Calu3 (cell line): ENCODE measurements around the gene NRP1. TPM values are rescaled to one million over a fixed set of nuclear protein-coding genes. Genes with fewer than 3 reads are reported as not detected.

ENCODE experiments used
- BruUV-seq: library from RNA; stranded (reverse); fragments of 400-500 nt; replicated peaks from 2 replicates; lab custom pipeline; 2021; lab: Mats Ljungman, UMichigan
- CTCF ChIA-PET: fragments of 300-600 bp; sonication (Branson Sonifier 250); formaldehyde crosslinking; loops from one replicate; lab custom pipeline; 2022; ENCODE audit warnings: antibody characterized with exemption; lab: Charles Lee
- DNase-seq: peaks from one replicate; pipeline ENCODE4 v3.0.0; 2022
- H3K27ac Mint-ChIP-seq: one replicate; pipeline ENCODE4 v1.8.0; 2022; ENCODE audit warnings: mixed read lengths; ENCODE audit not compliant: unreplicated experiment
- H3K27me3 Mint-ChIP-seq: one replicate; pipeline ENCODE4 v1.8.0; 2022; ENCODE audit warnings: mixed read lengths; ENCODE audit not compliant: unreplicated experiment
- H3K36me3 Mint-ChIP-seq: one replicate; pipeline ENCODE4 v1.8.0; 2022; ENCODE audit warnings: mild to moderate bottlenecking, moderate library complexity, mixed read lengths; ENCODE audit not compliant: insufficient read depth, unreplicated experiment
- H3K4me1 Mint-ChIP-seq: one replicate; pipeline ENCODE4 v1.8.0; 2022; ENCODE audit warnings: mild to moderate bottlenecking, low read depth, mixed read lengths; ENCODE audit not compliant: unreplicated experiment
- H3K4me3 Mint-ChIP-seq: one replicate; pipeline ENCODE4 v1.8.0; 2022; ENCODE audit warnings: mild to moderate bottlenecking, low read depth, moderate library complexity, mixed read lengths; ENCODE audit not compliant: unreplicated experiment
- H3K9me3 Mint-ChIP-seq: one replicate; pipeline ENCODE4 v1.8.0; 2022; ENCODE audit warnings: low read depth, mixed read lengths; ENCODE audit not compliant: unreplicated experiment
- CTCF ChIP-seq: fragments of 200-600 bp; IDR thresholded peaks from one replicate; pipeline ENCODE4 v1.8.0; 2022; ENCODE audit warnings: antibody characterized with exemption; ENCODE audit not compliant: unreplicated experiment
- intact Hi-C: fragments of 100-400 bp; cut with micrococcal nuclease; formaldehyde crosslinking; loops from one replicate; pipeline ENCODE4 v1.10.0; 2022; ENCODE audit not compliant: unreplicated experiment
- total RNA-seq: library from RNA; stranded (reverse); gene quantifications from 2 replicates; pipeline ENCODE4 v1.2.3, GENCODE V29; 2022

Gene NRP1
- total RNA-seq, 1 experiment from 2014 or later: 96.3 TPM

- DNase-seq: peak; percentile 37
- Mint-ChIP-seq H3K4me3 (peak overlapping the region; percentile 85), H3K27ac (peak overlapping the region; percentile 90), H3K27me3 (no peaks in the 10 kb centered on the region), H3K9me3 (no peaks in the 10 kb centered on the region), H3K36me3 (peaks cover 80% of the 10 kb centered on the region), H3K4me1 (peaks cover 24% of the 10 kb centered on the region)
- no peak for TF ChIP-seq CTCF
- no TSS peak for BruUV-seq
- CTCF ChIA-PET: interaction anchor here (0.7 to 0.9 kb wide), 2 partner anchors 69 to 233 kb away, joined by 3 read pairs; no protein-coding TSS in a partner anchor
- intact Hi-C loops: loop anchor here (2.0 to 10.0 kb wide), 7 partner anchors 136 to 1304 kb away; no protein-coding TSS in a partner anchor
Observed at GRCh38 chr10:33333260-33334101, 986 bp downstream of the NRP1 start.

DNA sequence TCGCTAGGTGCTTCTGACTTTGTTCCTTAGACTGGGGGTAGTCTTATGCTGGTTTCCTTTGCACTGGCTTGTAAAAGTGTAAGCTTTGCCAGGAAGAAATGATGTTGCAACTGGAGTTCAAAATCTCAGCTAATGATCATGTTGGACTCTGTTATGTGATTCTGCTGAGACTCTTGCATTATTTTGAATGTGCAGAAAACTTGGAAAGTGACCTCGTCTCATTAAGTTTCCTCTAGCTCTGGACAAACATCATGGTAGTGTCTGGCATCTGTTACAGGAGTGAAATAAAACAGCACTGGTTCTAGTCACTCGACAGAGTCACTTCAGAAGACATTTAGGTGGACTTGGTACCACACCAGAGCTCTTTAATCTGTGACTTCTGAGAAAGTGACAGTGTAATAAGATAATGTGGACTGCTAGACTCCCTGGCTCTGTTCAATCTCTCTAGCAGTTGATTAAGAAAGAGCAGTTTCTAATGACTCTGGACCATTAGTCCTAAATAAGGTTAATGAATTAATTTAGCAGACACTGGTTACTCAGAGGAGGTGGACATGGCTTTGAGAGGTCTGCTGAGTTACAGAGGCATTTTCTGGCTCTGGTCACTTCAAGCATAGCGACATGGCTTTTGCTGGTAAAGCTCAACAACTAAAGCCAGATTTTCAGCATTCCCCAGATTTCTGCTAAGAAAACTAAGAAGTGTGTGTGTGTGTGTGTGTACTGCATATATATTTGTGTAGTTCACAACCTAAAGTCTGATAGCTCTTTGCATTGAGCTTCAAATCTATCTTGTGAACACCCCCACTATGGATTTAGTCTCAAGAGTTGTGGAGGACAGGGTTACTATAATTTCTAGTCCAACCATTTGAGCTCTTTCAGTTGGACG is 2.0 kb downstream of the NRP1 start:
- H3K27me3 Mint-ChIP-seq: no peaks in the 10 kb centered on the region
- peak overlapping the region; percentile 85 for H3K4me3 Mint-ChIP-seq
- DNase-seq: no peak
- H3K4me1 Mint-ChIP-seq: peaks cover 32% of the 10 kb centered on the region
- CTCF ChIA-PET: interaction anchor here (0.6 to 1.3 kb wide), 5 partner anchors 15 to 1306 kb away, joined by 3 read pairs; no protein-coding TSS in a partner anchor
- BruUV-seq: no TSS peak
- no peak for TF ChIP-seq CTCF
- H3K36me3 Mint-ChIP-seq: peaks cover 85% of the 10 kb centered on the region
- intact Hi-C loops: loop anchor here (2.0 to 10.0 kb wide), 7 partner anchors 135 to 1305 kb away; no protein-coding TSS in a partner anchor
- H3K9me3 Mint-ChIP-seq: no peaks in the 10 kb centered on the region
- peak overlapping the region; percentile 90 for H3K27ac Mint-ChIP-seq

- intact Hi-C loops: loop anchor here (5.0 to 10.0 kb wide), 6 partner anchors 134 to 1306 kb away; no protein-coding TSS in a partner anchor
- Mint-ChIP-seq H3K36me3 (peaks cover 80% of the 10 kb centered on the region), H3K27ac (peak overlapping the region; percentile 90), H3K27me3 (no peaks in the 10 kb centered on the region), H3K4me1 (peaks cover 33% of the 10 kb centered on the region), H3K4me3 (peak overlapping the region; percentile 85), H3K9me3 (no peaks in the 10 kb centered on the region)
- TF ChIP-seq CTCF: no peak
- BruUV-seq: no TSS peak
- no peak for DNase-seq
- CTCF ChIA-PET: interaction anchor here (1.3 kb wide), 1 partner anchor 14 kb away, joined by 3 read pairs; no protein-coding TSS in a partner anchor
Observed at GRCh38 chr10:33331379-33331694, 3.1 kb downstream of the NRP1 start.
